SJCRH30 (cell line): ENCODE measurements around the gene TNFSF12. TPM values are rescaled to one million over a fixed set of nuclear protein-coding genes. Genes with fewer than 3 reads are reported as not detected.

ENCODE experiments used
- DNase-seq, 2 experiments: peaks; one replicate each; pipeline ENCODE4 v3.0.0-alpha.2; 2015 to 2020
- H3K27ac ChIP-seq: fragments of 250-450 bp; sonication (Bioruptor Pico); 2 replicates; pipeline ENCODE4 v1.5.1; 2020; ENCODE audit warnings: mild to moderate bottlenecking, moderate library complexity
- H3K27me3 ChIP-seq: fragments of 250-450 bp; sonication (Bioruptor Pico); 2 replicates; pipeline ENCODE4 v1.5.1; 2020; ENCODE audit warnings: mild to moderate bottlenecking, moderate library complexity
- H3K36me3 ChIP-seq: fragments of 250-450 bp; sonication (Bioruptor Pico); 2 replicates; pipeline ENCODE4 v1.5.1; 2020; ENCODE audit warnings: mild to moderate bottlenecking, moderate library complexity
- H3K4me1 ChIP-seq: fragments of 250-450 bp; sonication (Bioruptor Pico); 2 replicates; pipeline ENCODE4 v1.5.1; 2020; ENCODE audit warnings: mild to moderate bottlenecking, moderate library complexity
- H3K4me3 ChIP-seq: fragments of 250-450 bp; sonication (Bioruptor Pico); 2 replicates; pipeline ENCODE4 v1.5.1; 2020; ENCODE audit warnings: mild to moderate bottlenecking, moderate library complexity
- H3K9me3 ChIP-seq: fragments of 250-450 bp; sonication (Bioruptor Pico); replicated peaks from 2 replicates; pipeline ENCODE4 v1.5.1; 2020; ENCODE audit warnings: mild to moderate bottlenecking, moderate library complexity
- total RNA-seq: library from RNA; depleted of rRNA; stranded (reverse); fragments of >200 nt; shearing (Covaris generic); gene quantifications from 2 replicates; pipeline ENCODE4 v1.2.3, GENCODE V29; 2014

Gene TNFSF12
- total RNA-seq, 1 experiment from 2014 or later = not detected

DNA sequence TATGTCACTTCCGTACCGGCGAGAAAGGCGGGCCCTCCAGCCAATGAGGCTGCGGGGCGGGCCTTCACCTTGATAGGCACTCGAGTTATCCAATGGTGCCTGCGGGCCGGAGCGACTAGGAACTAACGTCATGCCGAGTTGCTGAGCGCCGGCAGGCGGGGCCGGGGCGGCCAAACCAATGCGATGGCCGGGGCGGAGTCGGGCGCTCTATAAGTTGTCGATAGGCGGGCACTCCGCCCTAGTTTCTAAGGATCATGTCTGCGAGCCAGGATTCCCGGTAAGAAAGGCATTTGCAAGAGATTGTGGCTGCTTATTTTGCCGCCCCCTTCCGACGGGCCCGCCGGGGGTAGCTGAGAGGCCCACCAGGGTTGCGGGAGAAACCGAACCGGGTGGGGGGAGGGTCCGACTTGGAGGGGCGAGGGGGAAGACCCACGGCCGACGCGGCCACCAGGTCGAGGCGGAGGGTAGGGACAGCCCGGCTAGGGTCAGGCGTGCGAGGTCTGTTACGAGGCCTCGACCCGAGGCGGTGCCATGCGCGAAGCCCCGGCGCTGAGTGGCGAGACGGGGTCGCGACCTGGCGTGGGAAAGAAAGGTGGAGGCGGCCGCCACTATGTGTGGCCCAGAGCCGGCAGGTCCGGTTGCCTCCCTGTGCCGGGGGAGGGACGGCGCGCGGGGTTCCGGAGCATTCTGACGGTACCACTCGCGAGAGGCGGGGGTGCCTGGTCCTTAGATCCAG is 23.9 kb downstream of the TNFSF12 start:
- Histone ChIP-seq H3K9me3 (no peaks in the 10 kb centered on the region), H3K36me3 (peaks cover 53% of the 10 kb centered on the region), H3K27me3 (no peaks in the 10 kb centered on the region), H3K4me3 (peak overlapping the region; percentile 81), H3K4me1 (no peaks in the 10 kb centered on the region), H3K27ac (peak overlapping the region; percentile 81)
- DNase-seq = peak; percentile 96 to 97

DNA sequence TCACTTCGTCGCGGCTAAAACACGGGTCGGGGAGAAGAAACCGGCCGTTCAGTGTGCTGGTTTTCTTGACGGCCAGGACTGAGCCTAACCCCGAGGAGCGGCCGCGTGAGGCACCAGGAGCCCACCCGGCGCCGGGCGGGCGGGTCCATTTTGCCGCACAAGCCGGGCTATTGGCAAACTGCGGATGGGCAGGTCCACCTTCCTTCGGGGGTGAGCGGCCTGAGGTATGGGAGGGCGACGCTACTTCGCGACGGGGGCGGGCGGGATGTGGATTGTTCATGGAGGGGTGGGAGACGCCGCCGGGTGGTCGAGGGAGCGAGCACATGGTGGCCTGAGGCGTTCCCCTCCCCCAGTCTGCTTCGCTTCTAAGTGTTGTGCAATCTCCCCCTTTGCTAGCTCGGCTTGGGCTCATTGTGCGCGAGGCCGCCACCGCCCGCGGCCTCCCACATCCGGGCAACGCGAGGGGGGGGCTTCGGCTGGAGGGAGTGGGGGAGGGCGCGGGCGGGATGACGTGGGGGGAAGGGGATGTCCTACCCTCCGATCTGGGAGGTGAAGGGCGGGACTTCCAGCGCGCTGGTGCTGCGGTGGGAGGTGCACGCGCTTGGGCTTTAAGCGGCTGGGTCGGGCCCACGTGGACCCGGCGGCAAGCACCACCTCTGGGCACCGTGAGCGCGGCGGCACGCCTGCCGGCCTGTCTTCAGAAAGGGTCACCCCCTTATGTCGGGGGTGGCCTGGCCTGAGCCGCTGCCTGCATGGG is 24.6 kb downstream of the TNFSF12 start:
- no peaks in the 10 kb centered on the region for H3K27me3 ChIP-seq
- peak; percentile 73 to 78 for DNase-seq
- H3K36me3 ChIP-seq = peaks cover 59% of the 10 kb centered on the region
- H3K27ac ChIP-seq = peak overlapping the region; percentile 81
- peak overlapping the region; percentile 81 for H3K4me3 ChIP-seq
- H3K9me3 ChIP-seq = no peaks in the 10 kb centered on the region
- no peaks in the 10 kb centered on the region for H3K4me1 ChIP-seq

DNA sequence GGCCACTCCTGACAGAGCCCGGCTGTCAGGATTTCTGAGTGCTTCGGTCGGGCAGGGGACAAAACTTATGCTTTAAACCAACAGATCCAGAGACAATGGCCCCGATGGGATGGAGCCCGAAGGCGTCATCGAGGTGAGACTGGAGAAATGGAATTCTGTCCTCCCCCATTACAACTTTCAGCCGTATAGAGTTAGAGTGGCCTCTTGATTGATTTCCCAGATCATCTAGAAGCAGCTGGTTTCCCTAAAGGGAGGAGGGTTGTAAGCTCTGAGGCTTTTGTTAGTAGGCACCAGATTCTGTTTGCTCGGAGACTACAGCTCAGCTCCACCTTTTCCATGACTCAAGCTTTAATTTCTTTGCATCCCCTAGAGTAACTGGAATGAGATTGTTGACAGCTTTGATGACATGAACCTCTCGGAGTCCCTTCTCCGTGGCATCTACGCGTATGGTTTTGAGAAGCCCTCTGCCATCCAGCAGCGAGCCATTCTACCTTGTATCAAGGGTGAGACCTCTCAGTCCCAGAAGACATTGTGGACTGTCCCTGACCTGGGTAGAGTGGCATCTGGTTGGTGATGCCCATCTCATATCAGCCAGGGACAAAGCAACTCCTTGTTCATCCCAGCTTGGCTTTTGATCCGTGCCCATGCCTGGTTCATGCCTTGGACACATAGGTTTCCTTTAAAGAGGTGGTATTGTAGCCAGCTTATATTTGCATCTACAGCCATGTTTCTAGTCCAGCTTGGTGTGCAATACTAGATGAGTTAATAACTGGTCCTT is 25.5 kb downstream of the TNFSF12 start:
- Histone ChIP-seq H3K27me3 (no peaks in the 10 kb centered on the region), H3K9me3 (no peaks in the 10 kb centered on the region), H3K27ac (no peak overlapping the region), H3K4me3 (peak overlapping the region; percentile 81), H3K36me3 (peaks cover 67% of the 10 kb centered on the region), H3K4me1 (no peaks in the 10 kb centered on the region)
- DNase-seq = no peak

DNA sequence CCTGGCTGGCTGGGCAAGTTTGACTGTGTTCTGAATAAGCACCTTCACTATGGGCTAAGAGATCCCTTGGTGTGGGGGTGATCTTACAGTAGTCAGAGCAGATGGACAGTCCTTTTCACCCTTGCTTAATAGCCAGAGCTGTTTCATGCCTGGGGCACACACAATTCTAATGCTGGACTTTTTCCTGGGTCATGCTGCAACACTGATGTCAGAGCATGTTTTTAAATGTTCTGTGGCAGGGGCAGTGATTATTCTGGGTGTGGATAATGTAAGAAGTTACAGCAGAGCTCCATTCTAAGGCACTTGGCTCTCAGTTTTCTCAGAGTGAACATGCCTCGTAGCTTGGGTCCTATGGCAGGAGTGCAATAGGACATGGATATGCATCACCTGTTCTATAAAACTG is 26.6 kb downstream of the TNFSF12 start:
- H3K27ac ChIP-seq = no peak overlapping the region
- H3K4me1 ChIP-seq = no peaks in the 10 kb centered on the region
- DNase-seq = no peak
- no peak overlapping the region for H3K4me3 ChIP-seq
- H3K27me3 ChIP-seq = no peaks in the 10 kb centered on the region
- peaks cover 72% of the 10 kb centered on the region for H3K36me3 ChIP-seq
- no peaks in the 10 kb centered on the region for H3K9me3 ChIP-seq

DNA sequence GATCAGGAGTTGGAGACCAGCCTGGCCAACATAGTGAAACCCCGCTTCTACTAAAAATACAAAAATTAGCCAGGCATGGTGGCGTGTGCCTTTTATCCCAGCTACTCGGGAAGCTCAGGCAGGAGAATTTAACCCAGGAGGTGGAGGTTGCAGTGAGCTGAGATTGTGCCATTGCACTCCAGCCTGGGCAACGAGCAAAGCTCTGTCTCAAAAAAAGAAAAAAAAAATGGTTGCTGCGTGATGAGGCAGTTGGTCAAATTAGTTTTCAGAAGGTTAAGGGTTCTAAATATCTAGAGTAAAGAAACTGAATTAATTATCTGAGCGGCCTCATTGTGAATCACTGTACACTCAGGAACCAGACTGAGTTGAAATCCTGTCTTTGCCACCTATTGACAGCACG is 27.1 kb downstream of the TNFSF12 start:
- Histone ChIP-seq H3K27me3 (no peaks in the 10 kb centered on the region), H3K4me3 (no peak overlapping the region), H3K4me1 (no peaks in the 10 kb centered on the region), H3K27ac (no peak overlapping the region), H3K9me3 (no peaks in the 10 kb centered on the region), H3K36me3 (peaks cover 70% of the 10 kb centered on the region)
- no peak for DNase-seq

GRCh38 chr17:7576432-7576937 is 27.6 kb downstream of the TNFSF12 start:
- H3K9me3 ChIP-seq = no peaks in the 10 kb centered on the region
- H3K36me3 ChIP-seq = peaks cover 68% of the 10 kb centered on the region
- no peaks in the 10 kb centered on the region for H3K27me3 ChIP-seq
- no peaks in the 10 kb centered on the region for H3K4me1 ChIP-seq
- DNase-seq = no peak
- no peak overlapping the region for H3K4me3 ChIP-seq
- H3K27ac ChIP-seq = no peak overlapping the region

- Histone ChIP-seq H3K36me3 (peaks cover 70% of the 10 kb centered on the region), H3K4me1 (no peaks in the 10 kb centered on the region), H3K27me3 (no peaks in the 10 kb centered on the region), H3K27ac (no peak overlapping the region), H3K9me3 (no peaks in the 10 kb centered on the region), H3K4me3 (no peak overlapping the region)
- DNase-seq = no peak
Observed at GRCh38 chr17:7577327-7578199, 28.7 kb downstream of the TNFSF12 start.

GRCh38 chr17:7579001-7579833 is 30.4 kb downstream of the TNFSF12 start, which contains the start of gene CD68:
CD68 (plus strand) TSS chr17:7579638; CDS start chr17:7579678, 40 bp downstream.
- H3K27ac ChIP-seq = no peak within 1 kb of the TSS
- DNase-seq = peak; percentile 22 to 43
- no peaks in the 10 kb centered on the region for H3K27me3 ChIP-seq
- no peak within 1 kb of the TSS for H3K4me3 ChIP-seq
- H3K4me1 ChIP-seq = peaks cover 4% of the 10 kb centered on the region; the same call in 1 of the 2 replicates
- peaks cover 57% of the 10 kb centered on the region for H3K36me3 ChIP-seq
- H3K9me3 ChIP-seq = no peaks in the 10 kb centered on the region

DNA sequence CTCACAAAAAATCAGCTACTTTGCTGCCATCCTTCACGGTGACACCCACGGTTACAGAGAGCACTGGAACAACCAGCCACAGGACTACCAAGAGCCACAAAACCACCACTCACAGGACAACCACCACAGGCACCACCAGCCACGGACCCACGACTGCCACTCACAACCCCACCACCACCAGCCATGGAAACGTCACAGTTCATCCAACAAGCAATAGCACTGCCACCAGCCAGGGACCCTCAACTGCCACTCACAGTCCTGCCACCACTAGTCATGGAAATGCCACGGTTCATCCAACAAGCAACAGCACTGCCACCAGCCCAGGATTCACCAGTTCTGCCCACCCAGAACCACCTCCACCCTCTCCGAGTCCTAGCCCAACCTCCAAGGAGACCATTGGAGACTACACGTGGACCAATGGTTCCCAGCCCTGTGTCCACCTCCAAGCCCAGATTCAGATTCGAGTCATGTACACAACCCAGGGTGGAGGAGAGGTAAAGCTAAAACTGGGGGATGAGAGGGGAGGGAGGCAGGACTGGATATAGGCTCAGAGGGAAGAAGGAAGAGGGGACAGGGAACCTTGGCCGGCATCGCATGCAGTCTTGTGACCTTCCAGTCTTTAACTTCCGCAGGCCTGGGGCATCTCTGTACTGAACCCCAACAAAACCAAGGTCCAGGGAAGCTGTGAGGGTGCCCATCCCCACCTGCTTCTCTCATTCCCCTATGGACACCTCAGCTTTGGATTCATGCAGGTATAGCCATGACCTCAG is 31.2 kb downstream of the TNFSF12 start:
- Histone ChIP-seq H3K27me3 (no peaks in the 10 kb centered on the region), H3K4me1 (peaks cover 4% of the 10 kb centered on the region; the same call in 1 of the 2 replicates), H3K9me3 (no peaks in the 10 kb centered on the region), H3K4me3 (no peak overlapping the region), H3K36me3 (peaks cover 49% of the 10 kb centered on the region), H3K27ac (no peak overlapping the region)
- no peak for DNase-seq

GRCh38 chr17:7580604-7581575 is 32.0 kb downstream of the TNFSF12 start:
- no peaks in the 10 kb centered on the region for H3K27me3 ChIP-seq
- no peak overlapping the region for H3K4me3 ChIP-seq
- DNase-seq = no peak
- no peak overlapping the region for H3K27ac ChIP-seq
- H3K9me3 ChIP-seq = no peaks in the 10 kb centered on the region
- H3K4me1 ChIP-seq = peaks cover 4% of the 10 kb centered on the region; the same call in 1 of the 2 replicates
- peaks cover 40% of the 10 kb centered on the region for H3K36me3 ChIP-seq

DNA sequence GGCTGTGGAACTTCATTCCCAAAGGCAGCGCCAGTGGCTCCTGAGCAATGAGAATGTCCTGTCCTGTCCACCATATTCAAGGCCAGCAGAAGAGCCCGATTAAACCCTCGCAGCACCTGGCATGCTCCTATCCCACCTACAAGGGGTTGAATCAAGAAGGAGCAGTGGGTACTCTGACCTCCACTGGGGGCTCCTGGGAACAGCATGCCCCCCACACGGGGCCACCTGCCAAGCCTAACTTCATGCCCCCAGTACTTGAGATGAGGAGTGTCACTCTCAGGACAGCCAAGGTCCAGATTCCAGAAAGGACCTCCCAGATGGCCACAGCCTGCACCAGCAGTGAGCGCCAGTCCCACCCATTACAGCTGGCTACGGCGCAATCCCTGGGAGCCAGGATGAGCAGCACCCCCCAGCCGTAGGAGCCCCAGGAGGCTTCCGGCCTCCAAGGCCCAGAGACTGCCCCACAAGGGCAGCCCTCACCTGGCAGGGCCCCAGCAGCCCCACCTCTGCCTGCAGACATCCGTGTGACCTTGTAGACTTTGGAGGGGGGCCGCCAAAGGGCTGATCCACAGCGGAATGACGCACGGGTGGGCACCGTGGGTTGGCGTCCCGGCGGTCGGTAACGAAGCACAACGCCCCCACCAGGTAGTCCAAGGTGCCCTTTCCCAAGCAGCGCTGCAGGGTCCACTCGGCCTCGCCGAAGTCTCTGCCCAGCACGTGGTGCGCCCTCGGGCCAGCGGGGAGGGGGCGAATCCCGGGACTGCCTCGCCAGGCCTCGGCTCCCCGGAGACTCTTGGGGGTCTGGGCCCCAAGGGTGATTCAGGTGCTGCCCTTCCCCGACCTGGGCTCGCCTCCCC is 33.8 kb downstream of the TNFSF12 start:
- H3K4me3 ChIP-seq = peak overlapping the region; percentile 69
- H3K4me1 ChIP-seq = peaks cover 4% of the 10 kb centered on the region; the same call in 1 of the 2 replicates
- H3K27me3 ChIP-seq = no peaks in the 10 kb centered on the region
- peak overlapping the region; percentile 95 for H3K27ac ChIP-seq
- H3K9me3 ChIP-seq = no peaks in the 10 kb centered on the region
- H3K36me3 ChIP-seq = peaks cover 23% of the 10 kb centered on the region
- no peak for DNase-seq
